Suppressor macrophage (primary cell): Measurements from ENCODE around the gene CD38.
"Not testable (repeated sequence)": the region's sequence is repeated elsewhere in the genome, so short reads cannot be mapped to it uniquely, and the experiment has no call there.

Experiments
- DNase-seq, 4 experiments: peaks; one replicate each; pipeline ENCODE4 v3.0.0-alpha.2; 2020 to 2022

The CD38 gene

GRCh38 chr4:15762460-15762859, 15.7 kb upstream of the CD38 start:
- not testable (repeated sequence) for DNase-seq

- DNase-seq, result no peak
Measured at GRCh38 chr4:15765391-15765790, 12.7 kb upstream of the CD38 start.

- peak in 1 of 4 experiments; percentile 12 for DNase-seq
Measured at GRCh38 chr4:15765910-15766697, 12.0 kb upstream of the CD38 start.

GRCh38 chr4:15766821-15767220, 11.3 kb upstream of the CD38 start:
- no peak for DNase-seq

GRCh38 chr4:15769202-15769601, 8.9 kb upstream of the CD38 start:
- DNase-seq, result no peak

- DNase-seq, result no peak
Measured at GRCh38 chr4:15771216-15772058, 6.7 kb upstream of the CD38 start.

- DNase-seq, result peak in 2 of 4 experiments; percentile 18 to 21
Measured at GRCh38 chr4:15774020-15774420, 4.1 kb upstream of the CD38 start.

GRCh38 chr4:15776871-15777648, 1.1 kb upstream of the CD38 start:
- DNase-seq, result no peak

GRCh38 chr4:15777697-15778288, 335 bp upstream of the CD38 start:
- DNase-seq, result no peak

- DNase-seq, result peak; percentile 42 to 61 (median 51)
Measured at GRCh38 chr4:15779306-15779705, 1.2 kb downstream of the CD38 start.

- DNase-seq, result peak in 2 of 4 experiments; percentile 27 to 28
Measured at GRCh38 chr4:15779809-15780208, 1.7 kb downstream of the CD38 start.

GRCh38 chr4:15781427-15782095, 3.4 kb downstream of the CD38 start:
- peak in 3 of 4 experiments; percentile 30 to 38 (median 32) for DNase-seq

GRCh38 chr4:15783676-15784075, 5.5 kb downstream of the CD38 start:
- DNase-seq, result peak; percentile 37 to 78 (median 61)

GRCh38 chr4:15784959-15785634, 7.0 kb downstream of the CD38 start:
- no peak for DNase-seq

GRCh38 chr4:15786743-15787142, 8.6 kb downstream of the CD38 start:
- no peak for DNase-seq

GRCh38 chr4:15792974-15793373, 14.8 kb downstream of the CD38 start:
- DNase-seq, result no peak

GRCh38 chr4:15793506-15794363, 15.6 kb downstream of the CD38 start:
- no peak for DNase-seq

GRCh38 chr4:15794426-15794825, 16.3 kb downstream of the CD38 start:
- no peak for DNase-seq

GRCh38 chr4:15794905-15795304, 16.8 kb downstream of the CD38 start:
- DNase-seq, result peak in 2 of 4 experiments; percentile 53 to 63

- no peak for DNase-seq
Measured at GRCh38 chr4:15797320-15797719, 19.2 kb downstream of the CD38 start.
